Measurements from ENCODE around the gene PRMT9. TPM values are rescaled to one million over a fixed set of nuclear protein-coding genes. Genes with fewer than 3 reads are reported as not detected.

PRMT9 gene
- total and polyA plus RNA-seq, 2 donors (not counting 1 experiment from before 2014, with no cell fraction given): 5.6 to 11.0 TPM

DNA sequence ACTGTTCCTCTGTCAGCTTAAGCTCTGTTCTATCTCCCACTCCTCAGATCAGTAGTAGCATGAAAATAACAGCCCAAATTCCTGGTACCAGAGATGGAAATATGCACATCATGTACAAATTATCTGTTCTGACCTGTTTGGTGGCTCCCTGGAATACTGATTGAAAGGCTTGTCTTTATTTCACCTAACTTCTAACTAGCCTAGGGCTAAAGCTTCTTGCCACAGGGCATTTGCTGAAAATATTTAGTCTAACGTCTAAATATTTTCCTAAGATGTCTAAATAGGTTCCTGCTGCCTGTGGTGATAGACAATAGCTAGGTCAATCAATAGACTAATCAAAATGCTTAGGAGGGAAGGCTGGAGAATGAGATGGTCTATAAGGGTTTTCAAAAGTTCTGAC lies 12.9 kb upstream of the PRMT9 start:
- Histone ChIP-seq H4K20me1 (ENCODE audit: control insufficient read depth, insufficient read depth, low read length, poor library complexity, severe bottlenecking) (no peaks in the 10 kb centered on the region), H3K4me1 (ENCODE audit: control insufficient read depth in 2 of 2, insufficient read depth in 2 of 2, low read length in 2 of 2) (no peaks in the 10 kb centered on the region), H3K36me3 (replicated peaks in 1 of 2; ENCODE audit: control extremely low read depth in 1 of 2, control insufficient read depth in 1 of 2, extremely low read depth in 1 of 2, insufficient read depth in 2 of 2, low read length in 1 of 2) (no peaks in the 10 kb centered on the region), H3K9me3 (ENCODE audit: control extremely low read depth in 1 of 3, control insufficient read depth in 2 of 3, insufficient read depth in 1 of 3, low read length in 2 of 3) (peaks cover 0 to 5% (median 0%) of the 10 kb centered on the region in 3 donors), H2AFZ (ENCODE audit: insufficient read depth, low read depth, low read length, poor library complexity, severe bottlenecking) (no peak overlapping the region), H3K4me3 (ENCODE audit: control extremely low read depth in 1 of 5, extremely low read depth in 1 of 5, insufficient read depth in 1 of 5, low read depth in 2 of 5, low read length in 4 of 5) (no peak overlapping the region), H3K27ac (ENCODE audit: low read length in 2 of 2) (no peak overlapping the region), H3K9ac (ENCODE audit: low read length) (no peak overlapping the region), H3K4me2 (replicated peaks; ENCODE audit: low read depth, low read length, poor library complexity, severe bottlenecking) (no peak overlapping the region), H3K79me2 (ENCODE audit: control insufficient read depth, insufficient read depth, low read length) (no peaks in the 10 kb centered on the region), H3K27me3 (replicated peaks in 1 of 4; ENCODE audit: control extremely low read depth in 1 of 4, control insufficient read depth in 3 of 4, insufficient read depth in 4 of 4, low read length in 3 of 4) (peaks cover 0 to 6% (median 0%) of the 10 kb centered on the region in 4 experiments)
- Mint-ChIP-seq H3K4me3 (no peak overlapping the region), H3K27ac (no peak overlapping the region), H3K4me1 (no peaks in the 10 kb centered on the region), H3K9me3 (ENCODE audit: insufficient read depth) (peaks cover 2% of the 10 kb centered on the region), H3K27me3 (peaks cover 28% of the 10 kb centered on the region)
- POLR2A ChIA-PET: no interaction called here
- ATAC-seq (ENCODE audit: low read depth): no peak
- CTCF ChIA-PET: no interaction called here
- TF ChIP-seq EZH2 (IDR thresholded peaks at IDR 0.05; ENCODE audit: borderline replicate concordance, insufficient read depth, low read depth, low read length, poor library complexity, severe bottlenecking): no peak
- TF ChIP-seq, protein P1, sequence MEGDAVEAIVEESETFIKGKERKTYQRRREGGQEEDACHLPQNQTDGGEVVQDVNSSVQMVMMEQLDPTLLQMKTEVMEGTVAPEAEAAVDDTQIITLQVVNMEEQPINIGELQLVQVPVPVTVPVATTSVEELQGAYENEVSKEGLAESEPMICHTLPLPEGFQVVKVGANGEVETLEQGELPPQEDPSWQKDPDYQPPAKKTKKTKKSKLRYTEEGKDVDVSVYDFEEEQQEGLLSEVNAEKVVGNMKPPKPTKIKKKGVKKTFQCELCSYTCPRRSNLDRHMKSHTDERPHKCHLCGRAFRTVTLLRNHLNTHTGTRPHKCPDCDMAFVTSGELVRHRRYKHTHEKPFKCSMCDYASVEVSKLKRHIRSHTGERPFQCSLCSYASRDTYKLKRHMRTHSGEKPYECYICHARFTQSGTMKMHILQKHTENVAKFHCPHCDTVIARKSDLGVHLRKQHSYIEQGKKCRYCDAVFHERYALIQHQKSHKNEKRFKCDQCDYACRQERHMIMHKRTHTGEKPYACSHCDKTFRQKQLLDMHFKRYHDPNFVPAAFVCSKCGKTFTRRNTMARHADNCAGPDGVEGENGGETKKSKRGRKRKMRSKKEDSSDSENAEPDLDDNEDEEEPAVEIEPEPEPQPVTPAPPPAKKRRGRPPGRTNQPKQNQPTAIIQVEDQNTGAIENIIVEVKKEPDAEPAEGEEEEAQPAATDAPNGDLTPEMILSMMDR (IDR thresholded peaks at IDR 0.05): no peak
- WGBS (ENCODE audit: insufficient coverage): no CpG with 5 or more reads among the region's 1 CpG
- intact Hi-C loops (cut with micrococcal nuclease): no loop called here
- DNase-seq: no peak

DNA sequence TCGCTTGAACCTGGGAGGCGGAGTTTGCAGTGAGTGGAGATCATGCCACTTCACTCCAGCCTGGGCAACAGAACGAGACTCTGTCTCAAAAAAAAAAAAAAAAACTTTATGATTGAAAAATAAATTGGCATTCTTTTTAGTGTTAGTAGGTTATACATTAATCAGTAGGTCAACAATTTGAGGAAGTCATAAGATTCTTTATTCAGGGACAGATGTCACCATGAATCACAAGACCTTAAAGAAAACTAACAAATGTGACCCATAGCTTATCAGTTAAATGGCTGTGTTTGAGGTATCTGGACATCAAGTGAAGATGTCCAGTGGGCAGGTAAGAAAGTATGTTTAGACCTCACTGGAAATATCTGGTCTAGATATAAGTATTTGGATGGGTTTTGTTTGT lies 9.3 kb upstream of the PRMT9 start:
- ATAC-seq (ENCODE audit: low read depth): no peak
- Histone ChIP-seq H3K9me3 (ENCODE audit: control extremely low read depth in 1 of 3, control insufficient read depth in 2 of 3, insufficient read depth in 1 of 3, low read length in 2 of 3) (no peaks in the 10 kb centered on the region), H3K4me3 (ENCODE audit: control extremely low read depth in 1 of 5, extremely low read depth in 1 of 5, insufficient read depth in 1 of 5, low read depth in 2 of 5, low read length in 4 of 5) (no peak overlapping the region), H3K9ac (ENCODE audit: low read length) (no peak overlapping the region), H3K27me3 (replicated peaks in 1 of 4; ENCODE audit: control extremely low read depth in 1 of 4, control insufficient read depth in 3 of 4, insufficient read depth in 4 of 4, low read length in 3 of 4) (peaks cover 0 to 14% (median 6%) of the 10 kb centered on the region in 4 experiments), H3K4me2 (replicated peaks; ENCODE audit: low read depth, low read length, poor library complexity, severe bottlenecking) (no peak overlapping the region), H3K79me2 (ENCODE audit: control insufficient read depth, insufficient read depth, low read length) (no peaks in the 10 kb centered on the region), H3K4me1 (ENCODE audit: control insufficient read depth in 2 of 2, insufficient read depth in 2 of 2, low read length in 2 of 2) (no peaks in the 10 kb centered on the region), H3K36me3 (replicated peaks in 1 of 2; ENCODE audit: control extremely low read depth in 1 of 2, control insufficient read depth in 1 of 2, extremely low read depth in 1 of 2, insufficient read depth in 2 of 2, low read length in 1 of 2) (no peaks in the 10 kb centered on the region), H2AFZ (ENCODE audit: insufficient read depth, low read depth, low read length, poor library complexity, severe bottlenecking) (no peak overlapping the region), H3K27ac (ENCODE audit: low read length in 2 of 2) (no peak overlapping the region), H4K20me1 (ENCODE audit: control insufficient read depth, insufficient read depth, low read length, poor library complexity, severe bottlenecking) (no peaks in the 10 kb centered on the region)
- no peak for DNase-seq
- no peak overlapping the region for H3K4me3 Mint-ChIP-seq
- POLR2A ChIA-PET: no interaction called here
- H3K27ac Mint-ChIP-seq: no peak overlapping the region
- H3K9me3 Mint-ChIP-seq (ENCODE audit: insufficient read depth): no peaks in the 10 kb centered on the region
- peaks cover 28% of the 10 kb centered on the region for H3K27me3 Mint-ChIP-seq
- intact Hi-C loops (cut with micrococcal nuclease): no loop called here
- TF ChIP-seq EZH2 (IDR thresholded peaks at IDR 0.05; ENCODE audit: borderline replicate concordance, insufficient read depth, low read depth, low read length, poor library complexity, severe bottlenecking): no peak
- TF ChIP-seq, protein P1 (IDR thresholded peaks at IDR 0.05): no peak
- H3K4me1 Mint-ChIP-seq: no peaks in the 10 kb centered on the region
- CTCF ChIA-PET: interaction anchor here (0.7 kb wide), 1 partner anchor 1967 kb away, joined by 4 read pairs; no protein-coding TSS in a partner anchor
- WGBS (ENCODE audit: insufficient coverage): no CpG with 5 or more reads among the region's 3 CpGs

All from B cell (primary cell).